Endothelial cell of umbilical vein (primary cell): Measurements from ENCODE around the gene EIF2B2. TPM values are rescaled to one million over a fixed set of nuclear protein-coding genes. Genes with fewer than 3 reads are reported as not detected.

Source experiments
- BruUV-seq: library from RNA; stranded (reverse); fragments of 400-500 nt; replicated peaks from 2 replicates; lab custom pipeline; 2021; lab: Mats Ljungman, UMichigan
- CTCF ChIA-PET: fragments of 300-600, 350-600 bp; sonication (Branson Sonifier 250); formaldehyde crosslinking; loops from one replicate; lab custom pipeline; 2021; ENCODE audit warnings: antibody characterized with exemption, inconsistent platforms; lab: Charles Lee
- POLR2A ChIA-PET: fragments of 300-600, 350-600 bp; sonication (Branson Sonifier 250); formaldehyde crosslinking; loops from one replicate; lab custom pipeline; 2021; ENCODE audit warnings: antibody characterized with exemption, inconsistent platforms; lab: Charles Lee
- DNase-seq: peaks from one replicate; pipeline ENCODE4 v3.0.0-alpha.2; 2011; ENCODE audit warnings: low read depth, low spot score
- FAIRE-seq: peaks from 2 replicates; lab custom pipeline; 2011; peaks lifted over from hg19 to GRCh38; lab: Jason Lieb, UNC
- H2AFZ ChIP-seq: 2 replicates; pipeline ENCODE4 v1.6.0; 2012; ENCODE audit warnings: low read depth, low read length, control low read depth, inconsistent platforms
- H3K27ac ChIP-seq: 2 replicates; pipeline ENCODE4 v1.5.1; 2011; ENCODE audit warnings: low read depth, mild to moderate bottlenecking, control low read depth, low read length, moderate library complexity; ENCODE audit not compliant: insufficient read depth
- H3K27me3 ChIP-seq, 2 experiments: 2 replicates each; pipeline versions ENCODE4 v1.6.0 to v1.6.1; 2011; ENCODE audit warnings: low read length in 2 of 2, mixed read lengths in 1 of 2; ENCODE audit not compliant: control insufficient read depth in 2 of 2, insufficient read depth in 2 of 2
- H3K36me3 ChIP-seq, 2 experiments: 2 replicates in 1 of 2; 3 replicates in 1 of 2; pipeline ENCODE4 v1.5.1; 2011; ENCODE audit warnings: low read length in 2 of 2, mild to moderate bottlenecking in 1 of 2, moderate library complexity in 1 of 2; ENCODE audit not compliant: control insufficient read depth in 2 of 2, insufficient read depth in 2 of 2; ENCODE audit errors: extremely low read depth in 1 of 2
- H3K4me1 ChIP-seq: 3 replicates; pipeline ENCODE4 v1.5.1; 2011; ENCODE audit warnings: mild to moderate bottlenecking, low read length; ENCODE audit not compliant: control insufficient read depth, insufficient read depth; ENCODE audit errors: extremely low read depth
- H3K4me2 ChIP-seq: 2 replicates; pipeline ENCODE4 v1.6.1; 2011; ENCODE audit warnings: low read length, control low read depth, mixed read lengths; ENCODE audit not compliant: insufficient read depth
- H3K4me3 ChIP-seq, 3 experiments: fragments of 200-600 bp in 1 of 3; sonication (generic), shearing (Covaris generic) in 1 of 3; replicated peaks in 1 of 3; 2 replicates each; pipeline ENCODE4 v1.5.1; 2011 to 2016; ENCODE audit warnings: control low read depth in 3 of 3, low read length in 3 of 3, mild to moderate bottlenecking in 2 of 3, inconsistent platforms in 1 of 3, low read depth in 1 of 3, moderate library complexity in 1 of 3; ENCODE audit not compliant: insufficient read depth in 1 of 3
- H3K79me2 ChIP-seq: 2 replicates; pipeline ENCODE4 v1.6.0; 2012; ENCODE audit warnings: low read length, inconsistent platforms; ENCODE audit not compliant: control insufficient read depth, insufficient read depth
- H3K9ac ChIP-seq: replicated peaks from 2 replicates; pipeline ENCODE3; 2011; ENCODE audit warnings: low read length, control low read depth; ENCODE audit not compliant: insufficient read depth; ENCODE audit errors: extremely low read depth
- H3K9me1 ChIP-seq: replicated peaks from 3 replicates; pipeline ENCODE4 v1.6.0; 2011; ENCODE audit warnings: mild to moderate bottlenecking, low read length; ENCODE audit not compliant: control insufficient read depth, insufficient read depth; ENCODE audit errors: extremely low read depth
- H3K9me3 ChIP-seq: replicated peaks from 2 replicates; pipeline ENCODE4 v1.5.1; 2012; ENCODE audit warnings: low read length, inconsistent platforms; ENCODE audit not compliant: control insufficient read depth, insufficient read depth
- H4K20me1 ChIP-seq: replicated peaks from 2 replicates; pipeline ENCODE3; 2011; ENCODE audit warnings: mild to moderate bottlenecking, low read length; ENCODE audit not compliant: control insufficient read depth, insufficient read depth; ENCODE audit errors: extremely low read depth
- EZH2 ChIP-seq: IDR thresholded peaks from 2 replicates; pipeline ENCODE4 v1.6.1; 2012; ENCODE audit warnings: borderline replicate concordance, low read depth, mild to moderate bottlenecking, moderate library complexity, low read length, inconsistent platforms; ENCODE audit not compliant: severe bottlenecking
- FOS ChIP-seq: IDR thresholded peaks from 2 replicates; pipeline ENCODE4 v1.6.1; 2011; ENCODE audit warnings: mild to moderate bottlenecking, low read length, moderate library complexity, borderline replicate concordance; ENCODE audit not compliant: insufficient read depth
- GATA2 ChIP-seq: IDR thresholded peaks from 2 replicates; pipeline ENCODE4 v1.7.0; 2011; ENCODE audit warnings: low read depth, mild to moderate bottlenecking, moderate library complexity, mixed read lengths, low read length; ENCODE audit not compliant: insufficient read length, insufficient read depth
- JUN ChIP-seq: IDR thresholded peaks from 2 replicates; pipeline ENCODE4 v1.6.1; 2011; ENCODE audit warnings: borderline replicate concordance, low read depth; ENCODE audit not compliant: insufficient read length, insufficient read depth
- MYC ChIP-seq: IDR thresholded peaks from one replicate; pipeline ENCODE4 v1.6.1; 2011; ENCODE audit warnings: mild to moderate bottlenecking, low read depth, low read length
- POLR2A ChIP-seq: IDR thresholded peaks from 2 replicates; pipeline ENCODE4 v1.6.1; 2012; ENCODE audit warnings: low read depth, mild to moderate bottlenecking, control low read depth, low read length
- POLR2AphosphoS5 ChIP-seq: IDR thresholded peaks from 2 replicates; pipeline ENCODE4 v1.6.1; 2012; ENCODE audit warnings: low read depth, mild to moderate bottlenecking, control low read depth, low read length, moderate library complexity; ENCODE audit not compliant: insufficient read depth
- dilution Hi-C: fragments of 300-500 bp; cut with MboI; formaldehyde crosslinking; loops from one replicate; pipeline ENCODE4 v1.15.0; 2019; ENCODE audit warnings: low sequenced_read_pairs; ENCODE audit not compliant: extremely low pct_ligation_motif_present
- intact Hi-C: fragments of 100-400 bp; cut with micrococcal nuclease; formaldehyde crosslinking; loops from one replicate; pipeline ENCODE4 v1.10.0; 2022
- polyA plus RNA-seq, 4 experiments: library from polyadenylated mRNA; depleted of rRNA in 3 of 4; stranded (reverse) in 3 of 4; unstranded in 1 of 4; fragments of >200 nt; gene quantifications; 2 replicates each; pipeline versions ENCODE4 v1.2.1 to v1.2.3, GENCODE V29; 2011 to 2012; ENCODE audit warnings: missing spikeins in 1 of 4
- total RNA-seq: library from RNA; stranded (reverse); gene quantifications from 2 replicates; pipeline ENCODE4 v1.2.3, GENCODE V29; 2021
- TF ChIP-seq, protein P1 (sequence below): IDR thresholded peaks from 2 replicates; pipeline ENCODE4 v1.6.1; 2011; ENCODE audit not compliant: insufficient read depth, insufficient read length
- TF ChIP-seq, protein P2 (sequence below), 2 donors: IDR thresholded peaks; 1 replicate in 1 of 2; 2 replicates in 1 of 2; pipeline ENCODE4 v1.5.1; 2011; ENCODE audit warnings: low read length in 2 of 2, mild to moderate bottlenecking in 2 of 2, moderate library complexity in 2 of 2, control low read depth in 1 of 2, inconsistent platforms in 1 of 2, low read depth in 1 of 2; ENCODE audit not compliant: insufficient read depth in 1 of 2; ENCODE audit errors: extremely low read depth in 1 of 2

Gene EIF2B2
- total and polyA plus RNA-seq, 2 donors (not counting 3 experiments of a cell fraction or from before 2014, with no cell fraction given): 97.0 to 143 TPM

DNA sequence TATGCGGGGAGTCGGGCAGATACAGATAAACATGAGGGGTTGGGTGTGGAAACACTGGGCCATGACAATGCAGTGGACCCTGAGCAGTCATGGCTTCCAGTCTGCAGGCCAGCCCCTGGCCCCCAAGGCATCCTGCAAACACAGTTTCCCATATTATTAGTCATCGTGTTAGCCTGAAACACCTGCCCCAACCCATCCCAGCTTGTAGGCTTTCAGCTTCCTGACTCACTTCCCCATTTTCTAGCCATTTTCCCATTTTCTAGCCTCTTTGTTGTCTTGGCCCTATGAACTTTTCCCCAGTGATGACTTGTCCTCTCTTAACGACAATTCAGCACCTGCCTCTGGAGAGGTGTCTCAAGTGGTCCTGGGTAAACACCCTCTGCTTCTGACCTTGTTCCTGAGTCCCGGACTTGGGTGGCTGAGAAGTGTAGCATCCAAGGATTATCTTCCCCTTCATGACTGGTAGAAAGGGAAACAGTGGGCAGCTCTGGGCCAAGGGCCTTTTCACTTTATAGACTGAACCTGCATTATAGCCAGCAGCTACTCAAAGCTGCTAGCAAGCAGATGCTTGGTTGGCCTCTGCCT lies 43.0 kb upstream of the EIF2B2 start:
- ChIA-PET CTCF (interaction anchor here (1.4 to 1.8 kb wide), 2 partner anchors 29 to 129 kb away, joined by 3 to 5 read pairs; no protein-coding TSS in a partner anchor), POLR2A (interaction anchor here (1.0 kb wide), 1 partner anchor 20 kb away, joined by 3 read pairs; no protein-coding TSS in a partner anchor)
- Histone ChIP-seq H3K4me2 (no peak overlapping the region), H3K4me3 (no peak overlapping the region), H3K9me3 (no peaks in the 10 kb centered on the region), H2AFZ (no peak overlapping the region), H3K27ac (peak overlapping the region; percentile 6), H3K79me2 (peaks cover 7% of the 10 kb centered on the region), H3K36me3 (no peaks in the 10 kb centered on the region), H3K9me1 (no peaks in the 10 kb centered on the region), H4K20me1 (no peaks in the 10 kb centered on the region), H3K9ac (no peak overlapping the region), H3K4me1 (peaks cover 20% of the 10 kb centered on the region), H3K27me3 (no peaks in the 10 kb centered on the region)
- DNase-seq (peak; percentile 30), FAIRE-seq (peak; percentile 77)
- intact Hi-C loops: no loop called here
- dilution Hi-C loops: no loop called here
- no TSS peak for BruUV-seq
- TF ChIP-seq FOS (peak; percentile 73), MYC (no peak)

DNA sequence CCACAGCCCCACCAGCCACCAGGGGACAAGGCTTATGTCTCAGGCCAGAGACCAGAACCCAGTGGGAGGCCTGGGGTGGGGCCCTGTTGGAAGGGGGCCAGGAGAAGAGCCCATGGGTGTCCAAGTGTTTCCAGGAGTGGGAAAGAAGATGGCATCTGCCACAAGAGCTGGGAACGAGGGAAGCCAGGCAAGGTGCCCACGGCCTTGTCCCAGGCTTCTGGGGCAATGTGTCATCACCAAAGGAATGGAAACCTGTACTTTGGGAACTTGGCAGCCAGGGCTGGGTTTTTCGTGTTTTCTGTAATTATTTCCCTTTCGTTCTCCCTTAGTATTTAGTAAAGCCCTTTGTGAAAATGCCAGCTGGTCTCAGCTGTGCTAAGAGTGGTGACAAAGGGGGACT lies 42.0 kb upstream of the EIF2B2 start:
- H3K79me2 ChIP-seq: no peaks in the 10 kb centered on the region
- H2AFZ ChIP-seq: no peak overlapping the region
- no TSS peak for BruUV-seq
- dilution Hi-C loops (no loop called here), intact Hi-C loops (no loop called here)
- CTCF ChIA-PET: interaction anchor here (1.4 kb wide), 2 partner anchors 28 to 64 kb away, joined by 3 read pairs; no protein-coding TSS in a partner anchor
- FAIRE-seq: no peak
- no peak for DNase-seq
- H3K27ac ChIP-seq: no peak overlapping the region
- no peak overlapping the region for H3K4me2 ChIP-seq
- H3K36me3 ChIP-seq: no peaks in the 10 kb centered on the region
- no peaks in the 10 kb centered on the region for H3K27me3 ChIP-seq
- no peaks in the 10 kb centered on the region for H3K9me3 ChIP-seq
- H3K4me3 ChIP-seq: no peak overlapping the region
- TF ChIP-seq POLR2AphosphoS5 (no peak), GATA2 (no peak), POLR2A (no peak), EZH2 (no peak), MYC (no peak), JUN (no peak), FOS (no peak)
- TF ChIP-seq, protein P1, sequence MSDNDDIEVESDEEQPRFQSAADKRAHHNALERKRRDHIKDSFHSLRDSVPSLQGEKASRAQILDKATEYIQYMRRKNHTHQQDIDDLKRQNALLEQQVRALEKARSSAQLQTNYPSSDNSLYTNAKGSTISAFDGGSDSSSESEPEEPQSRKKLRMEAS: no peak
- TF ChIP-seq, protein P2, sequence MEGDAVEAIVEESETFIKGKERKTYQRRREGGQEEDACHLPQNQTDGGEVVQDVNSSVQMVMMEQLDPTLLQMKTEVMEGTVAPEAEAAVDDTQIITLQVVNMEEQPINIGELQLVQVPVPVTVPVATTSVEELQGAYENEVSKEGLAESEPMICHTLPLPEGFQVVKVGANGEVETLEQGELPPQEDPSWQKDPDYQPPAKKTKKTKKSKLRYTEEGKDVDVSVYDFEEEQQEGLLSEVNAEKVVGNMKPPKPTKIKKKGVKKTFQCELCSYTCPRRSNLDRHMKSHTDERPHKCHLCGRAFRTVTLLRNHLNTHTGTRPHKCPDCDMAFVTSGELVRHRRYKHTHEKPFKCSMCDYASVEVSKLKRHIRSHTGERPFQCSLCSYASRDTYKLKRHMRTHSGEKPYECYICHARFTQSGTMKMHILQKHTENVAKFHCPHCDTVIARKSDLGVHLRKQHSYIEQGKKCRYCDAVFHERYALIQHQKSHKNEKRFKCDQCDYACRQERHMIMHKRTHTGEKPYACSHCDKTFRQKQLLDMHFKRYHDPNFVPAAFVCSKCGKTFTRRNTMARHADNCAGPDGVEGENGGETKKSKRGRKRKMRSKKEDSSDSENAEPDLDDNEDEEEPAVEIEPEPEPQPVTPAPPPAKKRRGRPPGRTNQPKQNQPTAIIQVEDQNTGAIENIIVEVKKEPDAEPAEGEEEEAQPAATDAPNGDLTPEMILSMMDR (IDR thresholded peaks at IDR 0.05; ENCODE audit: extremely low read depth in 1 of 2, insufficient read depth in 1 of 2, low read depth in 1 of 2, low read length in 2 of 2): no peak
- no peaks in the 10 kb centered on the region for H3K9me1 ChIP-seq
- H4K20me1 ChIP-seq: no peaks in the 10 kb centered on the region
- POLR2A ChIA-PET: no interaction called here
- H3K4me1 ChIP-seq: peaks cover 28% of the 10 kb centered on the region
- H3K9ac ChIP-seq: no peak overlapping the region
